Measurements from ENCODE around the gene GNG12. TPM values are rescaled to one million over a fixed set of nuclear protein-coding genes. Genes with fewer than 3 reads are reported as not detected.

GNG12 gene
- total RNA-seq, 1 donor from 2014 or later = 100 TPM

- DNase-seq (ENCODE audit: extremely low spot score, unreplicated experiment) = no peak
- Mint-ChIP-seq H3K4me3 (ENCODE audit: unreplicated experiment) (no peak overlapping the region), H3K9me3 (ENCODE audit: unreplicated experiment) (no peaks in the 10 kb centered on the region), H3K27me3 (ENCODE audit: unreplicated experiment) (no peaks in the 10 kb centered on the region), H3K36me3 (ENCODE audit: unreplicated experiment) (no peaks in the 10 kb centered on the region), H3K4me1 (ENCODE audit: unreplicated experiment) (no peaks in the 10 kb centered on the region), H3K27ac (ENCODE audit: unreplicated experiment) (no peak overlapping the region)
- TF ChIP-seq CTCF (IDR thresholded peaks at IDR 0.05) = no peak
These were observed 177.7 kb downstream of the GNG12 start for GRCh38 chr1:67655581-67655980.

GRCh38 chr1:67653304-67653703 lies 180.0 kb downstream of the GNG12 start:
- Mint-ChIP-seq H3K4me1 (ENCODE audit: unreplicated experiment) (no peaks in the 10 kb centered on the region), H3K9me3 (ENCODE audit: unreplicated experiment) (no peaks in the 10 kb centered on the region), H3K36me3 (ENCODE audit: unreplicated experiment) (no peaks in the 10 kb centered on the region)

GRCh38 chr1:67652800-67653199 lies 180.5 kb downstream of the GNG12 start:
- Mint-ChIP-seq H3K9me3 (ENCODE audit: unreplicated experiment) (no peaks in the 10 kb centered on the region), H3K27me3 (ENCODE audit: unreplicated experiment) (no peaks in the 10 kb centered on the region), H3K4me1 (ENCODE audit: unreplicated experiment) (no peaks in the 10 kb centered on the region), H3K27ac (ENCODE audit: unreplicated experiment) (no peak overlapping the region), H3K4me3 (ENCODE audit: unreplicated experiment) (no peak overlapping the region), H3K36me3 (ENCODE audit: unreplicated experiment) (no peaks in the 10 kb centered on the region)
- no peak for TF ChIP-seq CTCF (IDR thresholded peaks at IDR 0.05)
- DNase-seq (ENCODE audit: extremely low spot score, unreplicated experiment) = no peak

More at GRCh38 chr1:67653304-67653703, 180.0 kb downstream of the GNG12 start:
- TF ChIP-seq CTCF (IDR thresholded peaks at IDR 0.05) = no peak
- no peak overlapping the region for H3K4me3 Mint-ChIP-seq (ENCODE audit: unreplicated experiment)
- no peak overlapping the region for H3K27ac Mint-ChIP-seq (ENCODE audit: unreplicated experiment)
- no peak for DNase-seq (ENCODE audit: extremely low spot score, unreplicated experiment)
- H3K27me3 Mint-ChIP-seq (ENCODE audit: unreplicated experiment) = no peaks in the 10 kb centered on the region

Other genes starting within 250 kb of the GNG12 start
- 43.3 and 45.3 TPM in 2 replicates for gene GADD45A, start 148.3 kb downstream of the GNG12 start, total RNA-seq
- gene DIRAS3, start 217.2 kb upstream of the GNG12 start, total RNA-seq = 1.4 and 1.7 TPM in 2 replicates